Measurements from ENCODE around the gene HS6ST3. TPM values are rescaled to one million over a fixed set of nuclear protein-coding genes. Genes with fewer than 3 reads are reported as not detected.

Gene HS6ST3
- total and polyA plus RNA-seq, 2 donors (not counting 3 experiments of a cell fraction or from before 2014, with no cell fraction given) = 0.03 to 0.15 TPM

- BruUV-seq (replicated peaks) = no TSS peak
- Histone ChIP-seq H3K27ac (ENCODE audit: insufficient read depth, low read depth, low read length) (no peak overlapping the region), H3K9me3 (replicated peaks; ENCODE audit: control insufficient read depth, insufficient read depth, low read length) (no peaks in the 10 kb centered on the region), H3K27me3 (ENCODE audit: control insufficient read depth in 2 of 2, insufficient read depth in 2 of 2, low read length in 2 of 2) (no peaks in the 10 kb centered on the region), H3K9me1 (replicated peaks; ENCODE audit: control insufficient read depth, extremely low read depth, insufficient read depth, low read length) (no peaks in the 10 kb centered on the region), H2AFZ (ENCODE audit: low read depth, low read length) (no peak overlapping the region), H3K4me2 (ENCODE audit: insufficient read depth, low read length) (no peak overlapping the region), H3K79me2 (ENCODE audit: control insufficient read depth, insufficient read depth, low read length) (no peaks in the 10 kb centered on the region), H4K20me1 (replicated peaks; ENCODE audit: control insufficient read depth, extremely low read depth, insufficient read depth, low read length) (no peaks in the 10 kb centered on the region), H3K9ac (replicated peaks; ENCODE audit: extremely low read depth, insufficient read depth, low read length) (no peak overlapping the region), H3K36me3 (ENCODE audit: control insufficient read depth in 2 of 2, extremely low read depth in 1 of 2, insufficient read depth in 2 of 2, low read length in 2 of 2) (no peaks in the 10 kb centered on the region), H3K4me1 (ENCODE audit: control insufficient read depth, extremely low read depth, insufficient read depth, low read length) (no peaks in the 10 kb centered on the region), H3K4me3 (replicated peaks in 1 of 3; ENCODE audit: insufficient read depth in 1 of 3, low read depth in 1 of 3, low read length in 3 of 3) (no peak overlapping the region)
- ChIA-PET CTCF (no interaction called here), POLR2A (no interaction called here)
- DNase-seq (ENCODE audit: low read depth, low spot score) = no peak
- intact Hi-C loops (cut with micrococcal nuclease) = no loop called here
- TF ChIP-seq POLR2A (IDR thresholded peaks at IDR 0.05; ENCODE audit: low read depth, low read length) (no peak), GATA2 (IDR thresholded peaks at IDR 0.05; ENCODE audit: insufficient read depth, insufficient read length, low read depth, low read length) (no peak), FOS (IDR thresholded peaks at IDR 0.05; ENCODE audit: borderline replicate concordance, insufficient read depth, low read length) (no peak), MAX (IDR thresholded peaks at IDR 0.05; ENCODE audit: insufficient read depth, insufficient read length) (no peak), CTCF (IDR thresholded peaks at IDR 0.05; ENCODE audit: extremely low read depth in 1 of 2, insufficient read depth in 1 of 2, low read depth in 1 of 2, low read length in 2 of 2) (no peak), MYC (IDR thresholded peaks at IDR 0.05; ENCODE audit: low read depth, low read length) (no peak), JUN (IDR thresholded peaks at IDR 0.05; ENCODE audit: borderline replicate concordance, insufficient read depth, insufficient read length, low read depth) (no peak), POLR2AphosphoS5 (IDR thresholded peaks at IDR 0.05; ENCODE audit: insufficient read depth, low read depth, low read length) (no peak), EZH2 (IDR thresholded peaks at IDR 0.05; ENCODE audit: borderline replicate concordance, low read depth, low read length, severe bottlenecking) (no peak)
- no peak for FAIRE-seq
- dilution Hi-C loops (cut with MboI; ENCODE audit: extremely low pct_ligation_motif_present, low sequenced_read_pairs) = no loop called here
Measured at GRCh38 chr13:96199315-96199714, 109.4 kb downstream of the HS6ST3 start.

All from endothelial cell of umbilical vein (primary cell).